Raji (cell line): ENCODE data around the gene KRT5.

ENCODE experiments used
- POLR2A ChIP-seq: IDR thresholded peaks from 2 replicates; pipeline ENCODE4 v1.6.1; 2011; ENCODE audit warnings: low read depth, low read length, control low read depth; ENCODE audit not compliant: insufficient read depth

KRT5 gene

DNA sequence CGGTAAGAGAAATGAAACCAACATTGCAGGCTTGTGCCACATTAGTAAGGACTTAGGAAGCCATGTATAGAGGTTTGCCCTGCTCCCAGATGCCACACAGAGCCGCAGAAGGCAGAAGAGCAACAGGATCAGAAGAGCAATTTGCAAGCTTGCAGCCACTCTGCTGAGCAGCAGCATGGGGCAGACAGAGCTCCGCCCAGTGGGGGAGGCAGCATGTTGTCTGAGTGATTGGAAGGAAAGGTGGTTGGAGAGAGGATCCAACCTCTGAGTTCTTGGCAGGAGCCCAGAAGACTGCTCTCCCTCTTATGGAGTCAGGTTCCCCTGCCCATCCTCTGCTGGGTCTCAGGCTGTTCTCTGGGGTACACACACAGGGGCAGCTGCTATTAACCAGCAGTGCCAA lies 24.8 kb downstream of the KRT5 start:
- no peak for TF ChIP-seq POLR2A

DNA sequence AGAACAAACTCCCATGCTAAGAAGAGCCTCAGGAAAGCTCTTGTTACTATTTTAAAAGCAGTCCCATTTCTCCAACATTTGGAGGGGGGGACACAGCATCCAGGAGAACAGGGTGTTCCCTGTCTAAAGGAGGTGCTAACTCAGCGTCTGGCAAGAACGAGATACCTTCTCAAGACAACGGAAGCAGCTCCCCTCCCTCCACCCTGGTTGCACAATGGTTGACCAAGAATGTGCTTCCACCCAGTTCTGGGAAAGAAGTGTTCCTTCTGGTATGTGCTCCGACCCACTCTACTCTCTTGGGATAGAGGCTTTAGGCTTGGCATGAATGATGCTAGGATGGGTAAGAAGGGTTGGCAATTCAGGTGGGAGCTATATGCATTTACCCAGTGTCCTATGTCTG lies 25.7 kb downstream of the KRT5 start:
- no peak for TF ChIP-seq POLR2A

DNA sequence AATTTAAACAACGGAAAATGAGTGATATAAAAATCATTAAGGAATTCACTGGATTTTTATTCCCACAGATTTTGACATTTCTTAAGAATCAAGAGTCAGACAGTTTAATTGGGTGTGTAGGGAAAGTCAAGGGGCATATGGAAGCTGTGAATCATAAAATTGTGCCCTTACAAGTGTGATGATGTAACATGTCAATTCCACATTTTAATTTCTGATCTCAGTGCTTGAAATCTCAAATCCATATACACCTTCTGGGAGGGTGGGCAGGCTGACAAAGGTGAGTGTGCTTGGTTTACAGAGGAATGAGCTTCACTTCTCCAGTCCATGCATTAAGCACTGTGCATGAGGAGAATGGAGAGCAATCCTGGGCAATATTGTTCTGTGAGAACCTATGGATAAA lies 26.1 kb downstream of the KRT5 start:
- TF ChIP-seq POLR2A: no peak

DNA sequence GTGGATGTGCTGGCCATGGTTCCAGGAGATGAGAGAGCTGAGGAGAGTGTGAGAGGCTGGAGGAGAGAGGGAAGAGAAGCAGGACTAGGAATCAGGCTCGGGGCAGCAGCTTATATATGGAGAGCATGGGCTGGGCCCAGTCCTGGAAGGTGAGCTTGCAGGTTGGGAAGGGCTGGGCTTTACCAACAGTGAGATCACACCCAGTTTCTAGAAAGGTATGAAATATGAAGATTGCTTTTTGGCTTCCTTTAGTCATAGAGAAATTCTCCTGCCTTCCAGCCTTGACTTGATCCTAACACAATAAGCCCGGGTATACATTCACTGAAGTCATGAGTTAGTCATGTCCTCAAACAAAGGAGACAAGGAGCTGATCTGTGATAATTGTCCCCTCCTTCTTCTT lies 27.0 kb downstream of the KRT5 start, which contains the start of gene KRT6A:
Gene KRT6A (minus strand): TSS at position 86 of the 400 bp plus-strand sequence. CDS start 69 bp downstream, at position 17.
- TF ChIP-seq POLR2A: no peak

DNA sequence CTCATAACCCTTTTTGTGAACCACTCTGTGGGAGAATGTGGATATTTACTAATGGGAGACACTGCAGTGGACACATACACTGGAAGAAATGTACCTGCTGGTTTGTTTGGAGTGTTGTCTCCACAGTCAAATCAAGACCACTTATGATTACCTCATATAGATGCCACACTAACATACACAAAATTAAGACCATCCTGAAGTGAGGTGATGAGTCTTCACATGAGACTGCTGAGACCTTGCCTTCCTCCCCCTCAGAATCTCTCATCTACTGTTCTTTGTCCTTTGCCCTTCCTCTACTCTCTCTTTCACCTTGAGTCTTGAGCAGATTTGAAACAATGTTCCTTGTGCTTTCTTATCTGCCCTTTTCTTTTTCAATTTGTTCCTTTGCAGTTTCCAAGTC lies 31.5 kb downstream of the KRT5 start:
- no peak for TF ChIP-seq POLR2A

DNA sequence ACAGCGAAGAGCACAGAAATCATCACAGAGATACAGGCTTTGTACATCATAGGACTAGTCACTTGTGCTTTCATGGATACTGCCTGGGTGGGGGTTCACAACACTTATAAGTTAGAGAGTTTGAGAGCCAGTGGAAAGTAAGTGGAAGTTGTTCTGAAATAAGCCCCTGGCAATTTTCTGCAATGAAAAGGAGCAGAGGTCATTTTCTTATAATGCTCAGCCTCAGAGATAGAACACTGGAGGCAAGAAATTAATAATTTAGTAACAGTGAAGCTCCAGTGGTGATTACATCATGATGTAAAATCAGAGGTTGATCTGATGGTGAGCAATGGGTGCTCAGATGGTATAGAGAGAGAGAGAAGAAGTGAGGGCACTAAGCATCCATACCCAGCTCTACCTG lies 33.0 kb downstream of the KRT5 start:
- no peak for TF ChIP-seq POLR2A

DNA sequence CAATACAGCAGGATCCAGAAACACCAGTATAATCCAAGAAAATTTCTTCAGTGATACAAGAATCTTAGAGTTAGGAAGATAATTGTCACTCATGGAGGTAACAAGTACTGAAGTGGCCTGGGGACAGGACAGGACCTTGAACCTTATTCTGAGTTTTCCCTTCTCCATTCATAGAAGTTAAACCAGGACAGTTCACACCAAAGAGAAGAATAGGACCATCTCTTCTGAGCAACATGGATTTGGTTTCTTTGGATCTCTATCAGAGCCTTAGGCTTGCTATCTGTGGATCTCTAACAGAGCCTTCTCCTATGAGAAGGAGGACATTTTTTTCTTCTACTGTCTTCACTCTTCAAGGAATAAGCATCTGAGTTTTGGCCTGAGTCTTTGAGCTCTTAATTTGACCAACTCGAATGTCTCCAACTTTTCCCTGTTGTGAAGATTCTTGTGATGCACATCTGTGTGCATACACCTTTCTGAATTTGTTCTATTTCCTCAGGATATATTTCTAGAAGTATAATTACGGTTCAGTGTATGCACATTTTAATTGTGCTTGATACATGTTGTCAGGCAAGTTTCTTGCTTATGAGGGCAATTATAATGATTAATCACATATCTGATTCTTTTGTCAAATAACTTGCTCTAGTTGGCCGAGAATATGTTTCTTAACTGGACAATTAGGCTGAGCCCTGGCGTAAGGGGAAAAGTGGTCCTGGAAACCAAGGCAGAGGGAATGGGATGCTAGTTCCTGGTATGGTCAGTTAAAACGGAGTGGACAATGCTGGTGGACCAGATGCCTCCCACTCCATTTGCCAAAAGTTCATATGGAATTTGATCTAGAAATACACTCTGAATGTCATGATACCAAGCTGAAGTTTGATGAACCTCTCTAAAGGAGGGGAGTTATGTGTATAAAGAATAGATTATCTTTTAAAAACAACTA lies 33.8 kb downstream of the KRT5 start:
- no peak for TF ChIP-seq POLR2A

DNA sequence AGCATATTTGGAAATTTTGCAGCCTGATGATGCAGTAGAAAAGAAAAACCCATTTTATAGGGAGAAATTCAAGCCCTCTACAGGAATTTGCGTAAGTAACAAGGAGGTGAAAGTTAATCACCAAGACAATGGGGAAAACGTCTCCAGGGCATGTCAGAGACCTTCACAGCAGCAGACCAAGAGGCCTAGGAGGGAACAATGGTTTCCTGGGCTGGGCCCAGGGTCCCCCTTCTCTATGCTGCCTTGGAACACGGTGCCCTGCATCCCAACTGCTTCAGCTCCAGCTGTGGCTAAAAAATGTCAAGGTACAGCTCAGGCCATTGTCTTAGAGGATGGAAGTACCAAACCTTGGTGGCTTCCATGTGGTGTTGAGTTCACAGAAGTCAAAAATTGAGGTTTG lies 40.1 kb downstream of the KRT5 start:
- no peak for TF ChIP-seq POLR2A

DNA sequence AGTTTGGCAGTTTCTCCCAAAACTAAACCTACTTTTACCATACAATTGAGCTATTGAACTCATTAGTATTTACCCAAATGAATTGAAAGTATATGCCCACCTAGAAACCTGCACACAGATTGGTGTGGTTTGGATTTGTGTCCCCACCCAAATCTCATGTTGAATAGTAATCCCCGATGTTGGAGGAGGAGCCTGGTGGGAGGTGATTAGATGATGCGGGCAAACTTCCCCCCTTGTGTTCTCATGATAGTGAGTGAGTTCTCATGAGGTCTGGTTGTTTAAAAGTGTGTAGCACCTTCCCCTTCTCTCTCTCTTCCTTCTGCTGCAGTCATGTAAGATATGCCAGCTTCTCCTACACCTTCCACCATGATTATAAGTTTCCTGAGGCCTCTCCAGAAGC lies 42.5 kb downstream of the KRT5 start:
- no peak for TF ChIP-seq POLR2A

DNA sequence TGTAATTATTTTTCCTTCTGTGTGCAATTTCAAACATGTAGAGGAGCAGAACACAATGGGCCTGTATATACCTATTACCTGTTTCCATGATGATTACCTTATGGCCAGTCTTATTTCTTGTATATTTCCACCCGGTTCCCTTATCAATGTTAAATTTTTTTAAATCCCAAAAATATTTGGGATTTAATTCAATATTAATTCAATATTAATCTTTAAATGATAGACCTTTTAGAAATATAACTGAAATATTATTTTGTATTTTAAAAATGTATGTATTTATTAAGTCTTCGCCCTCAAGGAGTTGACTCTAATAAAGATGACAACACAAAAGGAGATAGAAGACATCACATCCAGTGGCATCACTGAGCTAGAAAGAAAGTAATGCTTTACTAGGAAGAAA lies 46.0 kb downstream of the KRT5 start:
- no peak for TF ChIP-seq POLR2A

DNA sequence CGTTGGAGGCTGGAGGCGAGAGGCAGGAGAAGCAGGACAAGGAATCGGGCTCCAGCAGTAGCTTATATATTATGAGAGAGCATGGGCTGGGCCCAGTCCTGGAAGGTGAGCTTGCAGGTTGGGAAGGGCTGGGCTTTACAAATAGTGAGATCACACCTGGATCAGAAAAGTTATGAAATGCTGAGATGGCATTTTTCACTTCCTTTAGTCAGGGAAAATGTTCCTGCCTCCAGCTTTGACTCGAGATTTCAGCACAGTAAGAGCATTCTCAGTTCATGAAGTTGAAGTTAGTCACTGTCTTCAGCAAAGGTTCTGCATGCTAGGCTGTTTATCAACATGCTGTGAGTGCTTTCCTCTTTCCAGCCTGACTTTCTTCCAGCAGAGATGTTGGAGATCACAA lies 46.4 kb downstream of the KRT5 start, which contains the start of gene KRT6C:
Gene KRT6C (minus strand): TSS at position 38 of the 400 bp plus-strand sequence. CDS start 68 bp downstream, outside the sequence.
- TF ChIP-seq POLR2A: no peak

DNA sequence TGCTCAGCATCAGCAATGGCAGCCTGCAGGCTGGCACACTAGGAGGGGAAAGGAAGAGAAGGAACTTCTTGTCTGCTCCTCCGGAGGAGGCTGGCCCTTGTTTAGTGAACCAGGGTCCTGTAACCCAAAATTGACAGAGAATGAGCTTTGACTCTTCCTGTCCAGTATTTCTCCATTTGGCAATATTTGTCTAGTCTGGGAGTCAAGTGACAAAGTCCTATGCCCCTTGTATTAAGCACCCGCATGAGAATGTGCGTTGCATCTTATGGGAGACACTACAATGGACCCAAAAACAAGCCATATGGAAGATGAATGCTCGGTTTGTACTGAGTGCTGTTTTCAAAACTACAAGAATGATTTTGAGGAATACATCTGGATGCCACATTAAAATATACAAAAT lies 50.3 kb downstream of the KRT5 start:
- no peak for TF ChIP-seq POLR2A

DNA sequence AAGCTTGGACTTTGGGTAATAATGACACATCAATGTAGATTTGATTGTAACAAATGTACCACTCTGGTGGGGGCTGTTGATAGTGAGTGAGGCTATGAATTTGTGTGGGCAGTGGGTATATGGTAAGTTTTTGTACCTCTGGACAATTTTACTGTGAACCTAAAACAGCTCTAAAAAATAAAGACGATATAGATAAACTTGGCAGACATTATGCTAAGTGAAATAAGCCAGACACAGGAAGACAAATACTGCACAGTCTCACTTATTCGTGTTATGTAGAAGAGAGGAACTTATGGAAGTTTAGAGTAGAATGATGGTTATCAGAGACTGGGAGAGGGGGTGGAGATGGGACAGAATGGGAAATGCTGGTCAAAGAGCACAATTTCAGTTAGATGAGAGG lies 55.3 kb downstream of the KRT5 start:
- no peak for TF ChIP-seq POLR2A
